GM21717 (cell line): ENCODE data around the gene MPZ.

Experiments
- ATAC-seq: cut with Tn5 transposase; IDR thresholded peaks from one replicate; pipeline ENCODE4 v1.9.1; 2021; ENCODE audit warnings: mild to moderate bottlenecking, moderate library complexity; ENCODE audit not compliant: unreplicated experiment

MPZ gene

GRCh38 chr1:161300478-161300877 lies 9.3 kb downstream of the MPZ start:
- no peak for ATAC-seq

DNA sequence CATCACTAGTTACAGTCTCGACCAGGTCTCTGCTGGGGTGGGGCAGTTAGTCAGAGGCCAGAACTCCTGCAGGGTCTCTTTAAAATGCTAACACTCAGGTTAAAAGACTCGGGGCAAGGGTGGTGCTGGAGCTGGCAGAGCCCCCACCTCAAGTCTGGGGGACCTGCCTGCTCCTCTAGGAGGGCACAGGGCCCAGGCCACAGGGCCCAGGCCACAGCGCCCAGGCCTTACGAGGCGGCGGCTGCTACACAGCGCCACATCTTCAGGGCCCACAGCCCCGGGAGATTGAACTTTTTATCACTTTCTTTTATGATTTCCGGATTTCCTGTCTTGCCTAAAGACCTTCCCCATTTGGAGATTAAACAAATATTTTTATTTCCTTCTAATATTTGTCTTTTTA lies 10.4 kb downstream of the MPZ start:
- no peak for ATAC-seq

GRCh38 chr1:161298116-161298515 lies 11.7 kb downstream of the MPZ start:
- ATAC-seq, result no peak

GRCh38 chr1:161297415-161297814 lies 12.4 kb downstream of the MPZ start:
- no peak for ATAC-seq

GRCh38 chr1:161290779-161291178 lies 19.0 kb downstream of the MPZ start:
- ATAC-seq, result no peak

GRCh38 chr1:161287482-161288054 lies 22.2 kb downstream of the MPZ start:
- no peak for ATAC-seq

DNA sequence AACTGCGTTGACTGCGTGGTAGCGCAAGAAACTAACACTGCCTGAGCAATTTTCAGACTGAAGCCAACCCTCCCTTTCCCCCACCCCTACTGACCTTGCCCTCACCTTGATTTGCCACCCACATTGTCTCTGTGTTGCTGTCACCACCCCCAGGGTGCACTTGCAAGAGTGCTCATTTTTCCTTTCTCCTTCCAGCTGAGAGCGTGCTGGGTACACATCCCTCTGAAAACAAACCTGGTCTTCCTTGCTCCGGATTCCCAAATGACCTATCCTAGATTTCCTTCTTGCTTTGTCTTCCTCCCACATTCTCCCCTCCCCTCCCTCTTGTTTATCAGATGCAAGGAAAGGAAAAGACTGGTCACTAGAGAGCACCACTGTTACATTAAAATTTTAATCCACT lies 24.2 kb downstream of the MPZ start:
- no peak for ATAC-seq

DNA sequence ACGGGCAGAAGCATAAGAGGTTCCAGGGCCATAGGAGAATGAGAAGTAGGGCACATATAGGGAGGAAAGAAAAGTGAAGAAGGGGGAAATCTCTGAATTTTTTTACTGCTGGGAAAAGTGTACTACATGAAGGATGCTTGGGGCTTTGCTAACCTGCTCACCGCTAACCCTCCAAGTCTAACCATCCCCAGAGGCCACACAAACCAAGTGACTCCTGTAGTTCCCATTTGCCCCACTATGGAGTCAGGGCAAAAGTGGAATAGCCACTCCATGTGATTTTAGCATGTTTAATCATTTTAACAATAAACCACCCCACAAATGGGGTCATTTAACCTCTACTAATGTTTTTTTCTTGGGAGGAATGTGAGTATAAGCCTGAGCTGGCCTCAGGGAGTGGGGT lies 24.7 kb downstream of the MPZ start:
- no peak for ATAC-seq

DNA sequence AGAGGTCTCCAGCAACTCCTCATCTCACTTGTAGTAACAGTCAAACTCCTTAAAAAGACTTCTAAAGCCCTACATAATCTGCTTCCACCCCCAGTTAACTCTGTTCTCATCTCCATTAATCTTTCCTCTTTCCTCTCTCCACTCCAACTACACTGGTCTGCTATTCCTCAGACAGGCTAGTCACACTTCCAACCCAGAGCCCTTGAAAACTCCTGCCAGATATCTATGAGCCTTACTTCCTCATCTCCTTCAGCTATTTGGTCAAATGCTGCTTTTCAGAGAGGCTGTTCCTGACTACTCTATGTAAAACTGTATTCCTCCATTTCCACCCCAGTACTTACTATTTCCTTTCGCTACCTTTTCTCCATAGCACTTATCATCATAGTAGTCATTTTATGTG lies 26.8 kb downstream of the MPZ start:
- no peak for ATAC-seq

DNA sequence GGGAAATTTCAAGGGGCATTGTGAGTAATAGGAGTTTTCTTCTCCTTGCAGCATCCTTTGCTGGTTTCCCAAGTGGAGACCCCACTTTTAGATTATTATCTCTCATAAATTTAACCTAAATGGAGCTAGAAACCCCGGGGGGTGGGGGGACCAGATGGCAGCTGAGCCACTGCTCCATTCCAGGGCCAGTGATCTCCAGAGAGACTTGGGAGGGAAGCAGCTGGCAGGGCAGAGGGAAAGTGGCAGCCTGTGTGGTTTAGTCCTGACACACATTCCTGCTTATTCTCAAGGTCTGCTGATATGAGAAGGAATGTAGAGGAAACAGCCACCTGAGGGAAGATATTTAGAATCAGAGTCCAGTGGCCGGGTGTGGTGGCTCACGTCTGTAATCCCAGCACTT lies 34.9 kb downstream of the MPZ start:
- no peak for ATAC-seq

GRCh38 chr1:161273402-161273801 lies 36.4 kb downstream of the MPZ start:
- ATAC-seq, result no peak

DNA sequence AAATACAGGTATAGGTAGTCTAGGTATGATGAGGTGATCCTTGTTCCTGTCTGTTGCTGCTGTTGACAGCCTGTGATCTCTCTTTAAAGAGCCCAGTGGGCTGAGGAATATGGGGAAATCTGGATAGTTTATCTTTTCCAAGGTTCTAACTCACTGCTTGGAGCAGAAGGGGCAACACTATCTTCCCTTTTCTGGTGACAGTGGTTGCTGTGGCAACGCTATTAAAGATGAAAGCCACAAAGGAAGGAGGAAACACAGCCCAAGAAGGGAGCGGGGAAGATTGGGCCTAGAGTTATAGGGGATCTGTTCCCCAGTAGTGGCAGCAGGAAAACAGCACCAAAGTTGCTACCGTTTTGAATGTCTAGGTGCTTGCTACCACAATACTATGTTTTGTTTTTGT lies 42.4 kb downstream of the MPZ start:
- no peak for ATAC-seq

DNA sequence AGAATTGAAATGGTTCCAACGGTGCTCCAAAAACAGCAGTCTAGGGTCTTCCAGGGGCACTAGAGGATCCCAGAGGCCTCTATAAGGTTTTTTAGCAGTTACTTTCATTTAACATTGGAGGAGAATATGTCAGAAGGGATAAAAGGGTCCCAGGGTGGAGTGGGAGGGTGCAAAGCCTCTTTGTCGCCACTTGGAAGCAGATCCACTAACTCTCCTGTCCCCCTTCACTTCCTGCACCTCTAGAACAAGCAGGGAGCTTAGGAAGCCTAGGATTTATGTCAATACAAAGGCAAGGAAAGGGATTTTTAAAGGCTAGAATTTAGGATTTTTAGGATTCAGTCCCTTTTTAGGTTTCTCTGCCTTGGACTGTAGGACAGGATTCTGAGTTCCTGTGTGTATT lies 42.9 kb downstream of the MPZ start:
- no peak for ATAC-seq

GRCh38 chr1:161266202-161266601 lies 43.6 kb downstream of the MPZ start:
- ATAC-seq, result no peak

GRCh38 chr1:161265305-161265704 lies 44.5 kb downstream of the MPZ start:
- ATAC-seq, result no peak

GRCh38 chr1:161261261-161262235 lies 48.2 kb downstream of the MPZ start:
- ATAC-seq, result no peak

- no peak for ATAC-seq
Measured at GRCh38 chr1:161260376-161261260, 49.1 kb downstream of the MPZ start.

DNA sequence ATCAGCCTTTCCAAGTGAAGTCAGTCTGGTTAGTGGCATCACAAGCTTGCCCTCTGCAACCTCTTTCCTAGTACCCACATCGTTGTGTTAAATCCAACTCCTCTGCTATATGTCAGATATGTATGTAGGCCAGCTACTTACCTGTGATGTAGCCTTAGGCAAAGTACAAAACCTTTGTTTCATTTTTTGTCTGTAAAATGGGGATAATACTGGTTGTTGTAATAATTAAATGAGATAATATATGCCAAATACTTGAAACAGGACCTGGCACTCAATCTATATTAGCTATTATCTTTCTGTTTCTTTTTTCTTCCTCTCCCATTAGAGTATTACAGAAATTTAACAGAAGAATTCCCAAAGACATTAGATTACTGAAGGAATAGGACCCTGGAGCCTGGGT lies 50.0 kb downstream of the MPZ start:
- no peak for ATAC-seq

DNA sequence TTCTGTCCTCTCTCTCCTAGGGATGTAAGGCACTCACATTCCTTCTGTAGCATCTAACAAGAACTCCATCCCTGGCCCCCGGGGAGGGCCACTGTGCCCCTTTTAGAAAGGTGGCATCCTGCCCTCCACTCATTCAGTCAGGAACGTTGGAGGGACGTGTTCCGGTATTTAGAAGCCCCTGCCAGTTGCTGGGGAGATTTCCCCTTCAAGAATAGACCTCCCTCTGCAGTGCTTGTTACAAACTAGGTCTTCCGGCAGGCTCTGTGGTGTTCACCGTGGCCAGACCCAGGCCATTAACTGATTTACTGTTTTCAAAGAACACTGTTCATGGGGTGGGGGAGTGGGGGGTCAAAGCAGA lies 50.4 kb downstream of the MPZ start:
- no peak for ATAC-seq

GRCh38 chr1:161258439-161259344 lies 51.1 kb downstream of the MPZ start, which contains the start of gene PCP4L1:
TSS of gene PCP4L1 (plus strand) at chr1:161258745. CDS start at chr1:161258975, 230 bp downstream.
- no peak for ATAC-seq
